Measurements from ENCODE around the gene XPNPEP3.
A peak's percentile ranks its signal among the peaks of the same experiment; 100 is the strongest.
"Not testable (repeated sequence)": the region's sequence is repeated elsewhere in the genome, so short reads cannot be mapped to it uniquely, and the experiment has no call there.

The XPNPEP3 gene

DNA sequence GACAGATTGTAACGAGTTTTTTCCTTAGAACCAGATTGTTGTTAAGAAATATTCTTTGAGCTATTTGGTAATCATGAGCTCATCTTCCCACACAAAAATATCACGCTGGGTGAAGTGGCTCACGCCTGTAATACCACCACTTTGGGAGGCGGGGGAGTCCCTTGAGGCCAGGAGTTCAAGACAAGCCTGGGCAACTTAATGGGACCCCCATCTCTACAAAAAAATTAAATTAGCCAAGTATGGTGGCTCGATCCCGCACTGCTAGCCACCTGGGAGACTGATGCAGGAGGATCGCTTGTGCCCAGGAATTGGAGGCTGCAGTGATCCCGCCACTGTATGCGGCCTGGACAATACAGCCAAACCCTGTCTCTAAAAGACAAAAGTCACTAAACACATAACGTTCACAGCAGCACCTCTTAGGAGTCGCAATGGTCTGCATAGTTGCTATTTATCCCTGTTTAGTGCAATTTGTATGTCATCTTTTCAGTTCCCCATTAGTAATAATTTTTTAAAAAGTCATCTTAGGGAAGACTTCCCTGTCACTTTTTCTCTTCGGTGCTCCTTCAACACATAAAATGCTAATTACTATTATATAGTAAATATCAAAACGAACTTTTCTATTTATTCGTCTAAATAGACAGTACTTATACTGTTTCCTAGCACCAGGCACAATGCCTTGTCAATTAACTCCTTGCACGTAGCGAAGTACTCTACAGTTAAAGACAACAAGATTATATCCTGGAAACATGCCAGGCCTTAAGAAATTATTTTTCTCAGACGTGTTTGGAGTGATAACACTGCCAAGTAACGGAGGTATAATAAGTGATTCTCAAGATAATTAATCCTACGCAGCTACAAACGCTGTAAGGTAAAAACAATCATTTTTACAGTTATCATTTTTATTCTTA is 1.6 kb upstream of the XPNPEP3 start:
- peak overlapping the region; percentile 97 for H3K4me3 ChIP-seq (ENCODE audit: low read length)
- DNase-seq (ENCODE audit: low read depth, low spot score), result no peak

DNA sequence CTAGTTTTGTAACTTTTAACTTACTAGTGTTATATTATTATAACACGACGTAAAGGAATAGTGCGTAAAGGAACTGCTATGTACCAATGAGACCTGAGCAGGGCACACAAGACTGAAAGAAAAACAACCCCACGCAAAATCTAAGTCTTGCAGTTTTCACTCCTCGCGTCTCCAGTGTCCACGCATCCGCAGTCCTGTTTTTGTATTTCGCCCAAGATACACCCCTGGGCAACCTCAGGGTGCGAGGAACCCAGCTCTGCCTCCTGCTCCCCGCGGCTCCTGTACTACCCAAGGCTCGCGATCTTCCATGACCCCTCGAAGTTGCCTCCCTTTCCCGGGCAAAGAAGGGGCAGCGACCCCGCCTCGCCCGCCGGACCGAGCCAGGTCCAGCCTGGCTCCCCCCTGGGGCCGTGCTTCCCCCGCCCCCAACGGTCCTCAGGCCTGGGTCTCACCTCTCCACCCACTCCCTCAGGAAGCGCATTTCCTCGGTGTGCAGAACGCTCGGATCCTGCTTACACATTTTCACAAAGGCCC is 902 bp upstream of the XPNPEP3 start:
- H3K4me3 ChIP-seq (ENCODE audit: low read length), result peak overlapping the region; percentile 97
- DNase-seq (ENCODE audit: low read depth, low spot score), result no peak

DNA sequence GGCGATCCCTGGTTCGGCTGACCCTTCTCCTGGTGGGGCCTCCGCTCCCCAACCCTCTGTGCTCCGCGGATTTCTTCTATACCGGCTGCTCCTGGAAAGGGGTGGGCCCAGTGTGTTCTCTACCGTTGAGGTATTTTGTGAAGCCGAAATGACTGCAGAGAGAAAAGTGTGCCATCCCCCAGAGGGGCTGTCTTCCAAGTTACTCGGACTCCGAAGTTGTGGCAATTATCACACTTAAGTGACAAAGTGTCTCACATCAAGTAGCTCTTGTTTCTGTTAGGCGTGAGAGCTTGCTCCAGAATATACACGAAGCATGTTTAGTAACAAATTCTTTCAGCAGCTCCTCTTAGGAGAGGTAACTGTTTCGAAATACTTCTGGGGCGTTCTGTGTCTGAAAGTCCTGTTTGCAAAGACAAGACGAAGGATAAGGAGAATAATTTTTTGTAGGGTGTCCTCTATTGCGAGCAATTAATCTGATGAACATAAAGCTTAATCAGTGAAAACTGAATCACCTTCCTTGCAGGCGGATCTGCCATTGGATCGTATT is 434 bp downstream of the XPNPEP3 start:
- DNase-seq (ENCODE audit: low read depth, low spot score), result no peak
- H3K4me3 ChIP-seq (ENCODE audit: low read length), result peak overlapping the region; percentile 97

DNA sequence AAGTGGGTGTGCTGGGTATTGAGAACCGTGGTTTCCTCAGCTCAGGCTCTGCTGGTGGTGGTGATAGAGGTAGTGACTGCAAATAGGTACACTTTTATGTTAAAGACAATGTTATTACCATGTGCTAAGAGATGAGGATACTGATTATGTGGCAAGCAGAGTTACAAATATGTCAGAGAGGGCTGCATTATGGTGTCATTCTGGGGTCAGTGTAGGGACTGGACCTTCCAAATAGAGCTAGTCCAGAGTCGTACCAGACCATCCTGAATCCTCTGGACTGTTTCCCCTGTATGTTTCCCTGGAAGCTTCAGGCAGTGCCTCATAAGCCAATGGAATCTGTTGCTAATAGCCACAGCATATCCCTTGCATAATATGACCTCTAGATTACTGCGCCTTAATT is 5.1 kb downstream of the XPNPEP3 start, which contains the start of gene DNAJB7:
TSS of gene DNAJB7 (minus strand) at position 101 of the 400 bp plus-strand sequence. CDS start 119 bp downstream, outside the sequence.
- DNase-seq (ENCODE audit: low read depth, low spot score), result no peak
- H3K4me3 ChIP-seq (ENCODE audit: low read length), result no peak within 1 kb of the TSS

DNA sequence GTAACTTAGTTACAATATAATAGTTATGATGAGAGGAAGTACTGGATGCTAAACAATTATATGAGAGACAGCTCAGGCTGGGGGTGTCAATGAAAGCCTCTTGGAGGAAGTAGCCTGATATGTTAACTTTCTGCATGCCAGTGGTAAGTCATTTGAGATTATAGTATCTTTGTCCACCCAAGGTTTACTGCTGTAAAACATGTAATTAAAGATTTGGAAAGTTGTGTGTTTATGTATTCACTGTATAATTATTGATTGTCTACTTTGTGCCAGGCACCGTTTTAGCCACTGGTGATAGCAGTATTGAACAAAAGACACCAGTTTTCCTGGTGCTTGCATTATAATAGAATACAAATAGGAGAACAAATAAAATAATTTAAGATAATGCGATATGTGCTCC is 5.6 kb downstream of the XPNPEP3 start:
- H3K4me3 ChIP-seq (ENCODE audit: low read length), result no peak overlapping the region
- DNase-seq (ENCODE audit: low read depth, low spot score), result no peak

DNA sequence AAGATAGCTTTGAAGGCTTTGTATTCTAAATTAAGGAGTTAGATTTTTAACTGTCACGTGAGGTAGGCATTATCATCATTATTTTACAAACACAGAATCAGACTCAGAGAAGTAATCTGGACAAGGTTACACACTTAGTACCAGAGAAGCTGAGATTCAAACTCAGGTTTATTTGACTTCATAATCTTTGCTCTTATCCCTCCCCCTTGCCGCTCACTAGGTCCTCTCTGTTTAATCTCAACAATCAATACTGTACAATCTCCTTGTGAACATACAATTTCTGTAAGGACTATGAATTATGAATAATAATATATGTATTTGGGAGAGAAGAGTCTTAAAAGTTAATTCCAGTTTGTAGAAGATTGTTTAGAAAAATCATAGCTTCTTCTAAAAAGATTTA is 10.2 kb downstream of the XPNPEP3 start:
- no peak overlapping the region for H3K4me3 ChIP-seq (ENCODE audit: low read length)
- DNase-seq (ENCODE audit: low read depth, low spot score), result no peak

DNA sequence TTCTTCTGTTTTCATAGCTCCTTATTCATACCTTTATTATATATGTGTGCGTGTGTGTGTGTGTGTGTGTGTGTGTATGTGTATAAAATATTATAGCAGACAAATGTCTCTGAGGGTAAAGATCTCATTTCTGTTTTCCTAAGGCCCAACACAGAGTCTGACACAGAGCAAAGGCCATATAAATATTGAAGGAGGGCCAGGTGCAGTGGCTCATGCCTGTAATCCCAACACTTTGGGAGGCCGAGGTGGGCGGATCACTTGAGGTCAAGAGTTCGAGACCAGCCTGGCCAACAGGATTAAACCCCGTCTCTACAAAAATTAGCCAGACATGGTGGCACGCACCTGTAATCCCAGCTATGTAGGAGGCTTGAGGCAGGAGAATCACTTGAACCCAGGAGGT is 11.4 kb downstream of the XPNPEP3 start:
- DNase-seq (ENCODE audit: low read depth, low spot score); H3K4me3 ChIP-seq (ENCODE audit: low read length): not testable (repeated sequence)

DNA sequence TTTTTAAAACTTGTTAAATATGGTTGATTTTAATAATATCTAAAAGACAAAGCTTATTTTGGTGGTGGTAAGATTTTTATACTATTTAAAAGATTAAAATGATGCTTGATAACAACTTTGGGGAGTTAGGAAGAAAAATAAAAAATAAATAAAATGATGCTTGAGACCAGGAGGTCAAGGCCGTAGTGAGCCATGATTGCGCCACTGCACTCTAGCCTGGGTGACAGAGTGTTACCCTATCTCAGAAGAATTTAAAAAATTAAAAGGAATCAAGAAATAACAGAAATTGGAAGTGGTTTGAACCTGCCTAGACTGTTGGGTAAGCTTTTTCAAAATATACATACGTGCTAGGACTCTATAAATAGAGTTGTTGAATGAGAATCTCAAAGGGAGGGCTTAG is 17.1 kb downstream of the XPNPEP3 start:
- DNase-seq (ENCODE audit: low read depth, low spot score), result no peak
- no peak overlapping the region for H3K4me3 ChIP-seq (ENCODE audit: low read length)

DNA sequence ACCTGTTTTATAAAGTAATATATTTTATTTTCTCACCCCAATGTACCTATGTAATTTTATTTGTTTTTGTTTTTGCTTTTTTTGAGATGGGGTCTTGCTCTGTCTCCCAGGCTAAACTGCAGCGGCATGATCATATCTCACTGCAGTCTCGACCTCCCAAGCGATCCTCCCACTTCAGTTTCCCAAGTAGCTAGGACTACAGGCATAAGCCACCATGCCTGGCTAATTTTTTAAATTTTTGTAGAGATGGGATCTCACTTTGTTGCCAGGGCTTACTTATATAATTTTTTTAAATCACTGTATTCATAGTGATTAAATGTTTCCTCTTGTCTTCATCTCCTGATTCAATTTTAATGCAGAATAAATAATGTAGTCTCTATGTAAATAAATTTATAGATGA is 18.2 kb downstream of the XPNPEP3 start:
- H3K4me3 ChIP-seq (ENCODE audit: low read length), result no peak overlapping the region
- DNase-seq (ENCODE audit: low read depth, low spot score), result no peak

DNA sequence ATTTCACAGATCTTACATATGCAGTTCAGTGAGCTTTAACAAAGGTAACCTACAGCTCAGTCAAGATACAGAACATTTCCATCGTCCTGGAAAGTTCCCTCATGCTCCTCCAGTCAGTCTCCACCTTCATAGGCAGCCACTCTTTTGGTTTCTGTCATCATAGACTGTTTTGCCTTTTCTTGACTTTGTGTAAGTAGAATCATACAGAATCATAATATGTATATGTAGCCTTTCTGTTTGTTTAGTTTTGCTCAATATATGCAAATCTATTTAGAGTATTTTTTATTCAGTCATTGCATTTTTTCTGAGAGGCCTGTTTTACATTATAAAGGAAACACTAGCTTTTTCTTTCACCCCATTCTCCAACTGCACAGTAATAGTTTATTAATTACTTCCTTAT is 20.0 kb downstream of the XPNPEP3 start:
- no peak overlapping the region for H3K4me3 ChIP-seq (ENCODE audit: low read length)
- no peak for DNase-seq (ENCODE audit: low read depth, low spot score)

DNA sequence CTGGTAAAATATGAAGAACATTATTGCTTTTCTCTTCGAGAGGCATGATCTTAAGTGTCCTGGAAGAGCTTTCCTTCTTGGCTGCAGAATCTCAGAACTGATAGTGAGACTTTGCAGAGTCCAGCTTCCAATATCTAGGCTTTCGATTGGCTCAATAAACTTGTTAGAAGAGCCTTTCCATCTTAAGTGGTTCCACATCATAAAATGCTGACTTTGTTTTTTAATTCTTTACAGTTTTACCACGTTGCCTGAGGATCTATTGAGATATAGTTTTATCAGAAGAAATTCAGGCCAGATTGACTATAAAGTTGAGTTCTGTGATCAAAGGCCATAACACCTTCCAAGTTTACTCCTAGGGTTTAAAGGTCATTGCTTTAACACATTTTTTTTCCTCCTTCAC is 20.5 kb downstream of the XPNPEP3 start:
- no peak overlapping the region for H3K4me3 ChIP-seq (ENCODE audit: low read length)
- no peak for DNase-seq (ENCODE audit: low read depth, low spot score)

DNA sequence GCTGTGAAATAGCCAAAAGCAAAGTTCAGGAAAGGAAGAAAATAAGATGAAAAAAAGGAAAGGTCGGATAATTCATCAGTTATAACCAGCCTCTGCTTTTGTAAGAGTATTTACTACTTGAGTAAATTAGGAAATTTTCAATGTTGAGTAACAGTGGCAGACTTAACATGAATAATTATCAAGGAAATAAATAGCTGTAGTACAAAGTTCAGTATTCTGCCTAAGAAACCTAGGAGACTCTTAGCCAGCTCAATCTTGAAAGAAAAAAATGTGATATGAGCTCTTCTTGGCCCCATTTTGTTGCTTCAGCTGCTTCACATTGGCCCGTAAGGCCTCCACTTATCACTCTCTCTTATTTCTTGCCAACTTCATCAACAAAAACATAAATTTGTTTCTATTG is 22.0 kb downstream of the XPNPEP3 start:
- no peak overlapping the region for H3K4me3 ChIP-seq (ENCODE audit: low read length)
- DNase-seq (ENCODE audit: low read depth, low spot score), result no peak

DNA sequence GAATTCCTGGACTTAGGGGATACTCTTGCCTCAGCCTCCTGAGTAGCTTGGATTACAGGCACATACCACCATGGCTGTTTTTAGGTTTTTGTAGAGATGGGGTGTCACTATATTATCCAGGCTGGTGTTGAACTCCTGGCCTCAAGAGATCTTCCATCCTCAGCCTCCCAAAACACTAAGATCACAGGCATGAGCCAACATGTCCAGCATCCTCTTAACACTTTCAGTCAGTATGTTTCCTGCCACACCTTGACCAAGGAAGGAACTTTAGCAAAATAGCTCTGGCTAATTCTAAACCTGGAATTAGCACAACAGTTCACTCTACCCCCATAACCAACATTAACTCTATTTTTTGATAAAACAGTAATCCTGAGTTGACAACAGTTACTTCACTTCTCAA is 32.2 kb downstream of the XPNPEP3 start:
- H3K4me3 ChIP-seq (ENCODE audit: low read length), result no peak overlapping the region
- DNase-seq (ENCODE audit: low read depth, low spot score), result no peak

DNA sequence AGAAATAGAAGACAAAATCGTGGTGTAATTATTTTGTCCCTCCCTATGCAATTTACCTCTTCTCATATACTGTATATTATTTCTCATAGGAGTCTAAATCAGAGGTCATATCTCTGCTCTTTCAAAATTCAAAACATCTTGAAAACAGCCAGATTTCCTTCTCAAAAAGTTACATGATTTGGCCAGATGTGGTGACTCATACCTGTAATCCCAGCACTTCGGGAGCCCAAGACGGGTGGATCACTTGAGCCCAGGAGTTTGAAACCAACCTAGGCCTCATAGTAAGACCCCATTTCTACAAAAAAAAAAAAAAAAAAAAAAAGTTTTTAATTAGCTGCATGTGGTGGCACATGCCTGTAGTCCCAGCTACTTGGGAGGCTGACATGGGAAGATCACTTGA is 33.9 kb downstream of the XPNPEP3 start:
- DNase-seq (ENCODE audit: low read depth, low spot score), result no peak
- no peak overlapping the region for H3K4me3 ChIP-seq (ENCODE audit: low read length)

DNA sequence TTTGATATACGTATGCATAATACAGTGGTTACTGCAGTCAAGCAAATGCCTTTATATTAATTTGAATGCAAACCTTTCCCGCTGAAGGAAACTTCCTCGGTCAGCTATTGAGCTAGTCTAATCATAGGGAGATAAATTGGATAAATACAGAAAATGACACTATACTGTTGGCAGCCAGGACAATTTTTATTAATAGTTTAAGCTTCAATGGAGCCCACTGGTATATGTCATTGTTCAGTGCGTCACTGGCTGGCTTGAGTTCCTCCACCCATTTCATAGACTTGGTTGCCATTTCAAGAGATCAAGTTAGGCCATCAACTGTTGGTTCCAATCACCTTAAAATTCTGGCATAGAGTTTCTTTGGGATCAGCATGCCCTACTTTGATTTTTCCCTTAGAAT is 37.5 kb downstream of the XPNPEP3 start:
- DNase-seq (ENCODE audit: low read depth, low spot score), result no peak
- no peak overlapping the region for H3K4me3 ChIP-seq (ENCODE audit: low read length)

DNA sequence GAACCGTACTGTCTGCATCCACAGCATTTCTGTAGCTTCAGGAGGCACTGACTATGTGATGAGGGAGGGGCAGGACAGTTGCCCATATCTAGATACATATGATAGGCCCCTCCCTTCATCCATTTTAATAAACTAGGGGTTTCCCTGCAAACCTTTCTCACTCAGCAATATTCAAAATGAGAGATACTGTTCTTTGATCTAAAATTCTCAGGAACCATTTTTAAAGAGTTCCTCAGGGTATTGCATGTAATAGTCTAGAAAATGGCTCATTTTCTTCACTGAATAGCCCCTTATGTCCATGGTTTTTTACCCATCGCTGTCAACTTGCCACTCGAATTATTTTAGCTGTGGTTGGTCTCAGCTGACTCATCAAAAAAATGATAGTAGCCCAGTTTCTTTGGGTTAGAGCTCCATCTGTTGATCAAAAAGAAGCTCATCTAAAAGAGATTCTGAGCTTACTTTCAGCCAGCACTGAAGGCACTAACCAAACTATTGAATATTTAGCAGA is 42.0 kb downstream of the XPNPEP3 start:
- DNase-seq (ENCODE audit: low read depth, low spot score), result peak; percentile 44
- no peak overlapping the region for H3K4me3 ChIP-seq (ENCODE audit: low read length)

DNA sequence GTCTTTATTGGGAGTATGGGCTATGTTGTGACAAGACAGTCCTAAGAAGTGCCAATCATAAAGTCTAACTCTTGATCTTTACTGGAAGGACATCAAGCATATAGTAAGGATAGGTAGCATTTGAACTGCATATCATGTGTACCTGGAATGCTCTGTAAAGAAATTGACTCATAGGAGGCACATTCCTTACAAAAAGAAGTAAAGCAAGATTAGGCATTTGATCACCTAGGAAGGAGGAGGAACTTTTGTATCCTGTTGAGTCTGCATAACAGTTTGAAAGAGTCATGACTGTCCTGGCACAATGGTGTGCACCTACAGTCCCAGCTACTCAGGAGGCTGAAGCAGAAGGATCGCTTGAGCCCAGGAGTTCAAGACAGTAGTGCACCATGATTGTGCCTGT is 47.2 kb downstream of the XPNPEP3 start:
- no peak for DNase-seq (ENCODE audit: low read depth, low spot score)
- no peak overlapping the region for H3K4me3 ChIP-seq (ENCODE audit: low read length)

DNA sequence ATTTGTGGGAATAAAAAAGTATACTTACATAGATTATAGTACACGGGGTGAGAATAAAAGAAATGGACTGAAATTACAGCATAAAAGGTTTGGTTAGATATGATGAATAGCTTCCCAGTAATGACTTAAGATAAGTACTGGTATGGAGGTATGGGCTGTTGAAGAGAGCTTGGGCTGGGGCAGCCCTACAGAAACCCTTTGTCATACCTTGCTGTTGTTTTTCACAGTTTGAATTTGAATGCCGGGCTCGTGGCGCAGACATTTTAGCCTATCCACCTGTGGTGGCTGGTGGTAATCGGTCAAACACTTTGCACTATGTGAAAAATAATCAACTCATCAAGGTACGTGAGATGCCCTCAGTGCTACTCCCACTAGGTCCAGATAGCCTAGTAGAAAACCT is 51.9 kb downstream of the XPNPEP3 start:
- H3K4me3 ChIP-seq (ENCODE audit: low read length), result no peak overlapping the region
- DNase-seq (ENCODE audit: low read depth, low spot score), result no peak

DNA sequence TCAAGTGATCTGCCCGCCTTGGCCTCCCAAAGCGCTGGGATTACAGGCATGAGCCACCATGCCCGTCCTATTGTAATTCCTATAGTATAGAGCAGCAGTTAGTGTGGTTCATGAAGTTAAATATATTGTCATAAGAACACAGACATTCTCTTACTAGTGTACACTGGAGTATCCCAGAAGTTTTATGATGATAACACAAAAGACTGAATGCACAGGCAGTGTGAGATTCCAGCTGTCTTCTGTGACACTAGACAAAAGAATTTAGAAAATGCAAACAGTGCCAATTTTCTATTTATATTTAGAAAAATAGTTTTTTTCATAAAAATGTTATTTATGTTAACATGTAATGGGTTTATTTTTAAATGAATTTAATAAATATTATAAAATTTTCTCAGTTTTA is 54.8 kb downstream of the XPNPEP3 start:
- H3K4me3 ChIP-seq (ENCODE audit: low read length), result no peak overlapping the region
- no peak for DNase-seq (ENCODE audit: low read depth, low spot score)

DNA sequence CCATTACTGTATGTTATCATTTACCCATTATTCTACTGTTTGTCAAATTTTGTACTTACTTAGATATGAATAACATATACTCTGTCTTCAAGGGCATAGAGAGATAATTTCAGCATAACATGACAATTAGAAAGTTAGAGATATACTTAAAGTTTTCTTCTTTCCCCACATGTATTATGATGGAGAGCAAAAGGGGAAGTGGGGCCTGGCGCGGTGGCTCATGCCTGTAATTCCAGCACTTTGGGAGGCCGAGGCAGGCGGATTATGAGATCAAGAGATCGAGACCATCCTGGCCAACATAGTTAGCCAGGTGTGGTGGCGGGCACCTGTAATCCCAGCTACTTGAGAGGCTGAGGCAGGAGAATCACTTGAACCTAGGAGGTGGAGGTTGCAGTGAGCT is 56.0 kb downstream of the XPNPEP3 start:
- not testable (repeated sequence) for H3K4me3 ChIP-seq (ENCODE audit: low read length); DNase-seq (ENCODE audit: low read depth, low spot score)

All from Jurkat, Clone E6-1 (cell line).